Type B pancreatic cell (in vitro differentiated cells): Measurements from ENCODE around the gene PMPCA. TPM values are rescaled to one million over a fixed set of nuclear protein-coding genes. Genes with fewer than 3 reads are reported as not detected.

ENCODE experiments used
- DNase-seq: peaks from one replicate; pipeline ENCODE4 v3.0.0; 2021; ENCODE audit warnings: mixed read lengths; ENCODE audit not compliant: unreplicated experiment; ENCODE audit errors: extremely low spot score
- H3K27ac Mint-ChIP-seq: 2 replicates; pipeline ENCODE4 v1.8.0; 2021; ENCODE audit warnings: mild to moderate bottlenecking, mixed read lengths
- H3K27me3 Mint-ChIP-seq: 2 replicates; pipeline ENCODE4 v1.8.0; 2021; ENCODE audit warnings: mixed read lengths
- H3K36me3 Mint-ChIP-seq: 2 replicates; pipeline ENCODE4 v1.8.0; 2021; ENCODE audit warnings: mixed read lengths
- H3K4me1 Mint-ChIP-seq: one replicate; pipeline ENCODE4 v1.8.0; 2021; ENCODE audit warnings: mixed read lengths; ENCODE audit not compliant: unreplicated experiment
- H3K4me3 Mint-ChIP-seq: 2 replicates; pipeline ENCODE4 v1.8.0; 2021; ENCODE audit warnings: mild to moderate bottlenecking, mixed read lengths
- H3K9me3 Mint-ChIP-seq: 2 replicates; pipeline ENCODE4 v1.8.0; 2021; ENCODE audit warnings: mixed read lengths
- total RNA-seq: library from RNA; stranded (reverse); gene quantifications from 2 replicates; pipeline ENCODE4 v1.2.1, GENCODE V29; 2021; ENCODE audit warnings: low replicate concordance
- TF ChIP-seq, protein P1 (sequence below): fragments of 200-600 bp; sonication (generic); conservative IDR thresholded peaks from 2 replicates; pipeline ENCODE4 v1.5.0; 2021; ENCODE audit warnings: antibody characterized with exemption, mild to moderate bottlenecking

PMPCA gene
- total RNA-seq, 1 donor from 2014 or later: 68.1 TPM

DNA sequence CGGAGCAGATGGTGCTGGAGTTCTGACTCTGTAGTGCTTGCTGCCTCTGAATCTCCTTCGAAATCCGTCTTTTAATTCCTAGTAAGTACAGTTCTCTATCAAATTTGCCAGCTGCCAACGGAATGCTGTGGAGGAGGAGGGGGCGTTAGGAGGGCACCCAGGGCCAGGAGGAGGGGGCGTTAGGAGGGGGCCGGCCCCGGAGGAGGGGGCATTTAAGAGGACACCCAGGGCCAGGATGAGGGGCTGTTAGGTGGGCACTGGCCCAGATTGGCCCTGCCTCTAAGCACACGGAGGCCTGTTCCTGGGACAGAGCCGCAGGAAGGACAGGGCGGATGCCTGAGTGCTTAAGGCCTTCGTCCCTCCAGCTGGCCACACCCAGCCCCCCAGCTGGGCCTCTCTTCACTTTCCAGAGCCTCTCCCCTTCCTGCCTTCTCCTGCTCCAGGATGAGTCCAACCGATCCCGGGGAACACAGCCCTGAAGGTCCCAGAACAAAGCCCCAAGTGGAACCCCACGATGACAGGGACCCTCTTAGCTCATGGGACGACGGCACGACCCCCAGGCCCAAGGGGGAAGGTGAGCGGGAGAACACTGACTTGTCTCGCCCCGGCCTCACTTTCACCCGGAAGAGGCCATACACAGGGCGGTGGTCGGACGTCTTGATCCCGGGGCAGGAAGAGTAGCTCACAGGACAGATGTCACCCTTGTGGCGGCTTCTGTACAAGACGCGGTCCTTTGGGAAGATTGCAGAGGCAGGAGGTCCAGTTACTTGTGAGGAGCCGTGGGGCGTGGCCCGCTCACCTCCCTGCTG, 19.4 kb downstream of the PMPCA start:
- Mint-ChIP-seq H3K27ac (no peak overlapping the region), H3K4me1 (no peaks in the 10 kb centered on the region), H3K9me3 (no peaks in the 10 kb centered on the region), H3K27me3 (no peaks in the 10 kb centered on the region), H3K36me3 (peaks cover 8% of the 10 kb centered on the region), H3K4me3 (no peak overlapping the region)
- no peak for DNase-seq
- TF ChIP-seq, protein P1, sequence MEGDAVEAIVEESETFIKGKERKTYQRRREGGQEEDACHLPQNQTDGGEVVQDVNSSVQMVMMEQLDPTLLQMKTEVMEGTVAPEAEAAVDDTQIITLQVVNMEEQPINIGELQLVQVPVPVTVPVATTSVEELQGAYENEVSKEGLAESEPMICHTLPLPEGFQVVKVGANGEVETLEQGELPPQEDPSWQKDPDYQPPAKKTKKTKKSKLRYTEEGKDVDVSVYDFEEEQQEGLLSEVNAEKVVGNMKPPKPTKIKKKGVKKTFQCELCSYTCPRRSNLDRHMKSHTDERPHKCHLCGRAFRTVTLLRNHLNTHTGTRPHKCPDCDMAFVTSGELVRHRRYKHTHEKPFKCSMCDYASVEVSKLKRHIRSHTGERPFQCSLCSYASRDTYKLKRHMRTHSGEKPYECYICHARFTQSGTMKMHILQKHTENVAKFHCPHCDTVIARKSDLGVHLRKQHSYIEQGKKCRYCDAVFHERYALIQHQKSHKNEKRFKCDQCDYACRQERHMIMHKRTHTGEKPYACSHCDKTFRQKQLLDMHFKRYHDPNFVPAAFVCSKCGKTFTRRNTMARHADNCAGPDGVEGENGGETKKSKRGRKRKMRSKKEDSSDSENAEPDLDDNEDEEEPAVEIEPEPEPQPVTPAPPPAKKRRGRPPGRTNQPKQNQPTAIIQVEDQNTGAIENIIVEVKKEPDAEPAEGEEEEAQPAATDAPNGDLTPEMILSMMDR: no peak

DNA sequence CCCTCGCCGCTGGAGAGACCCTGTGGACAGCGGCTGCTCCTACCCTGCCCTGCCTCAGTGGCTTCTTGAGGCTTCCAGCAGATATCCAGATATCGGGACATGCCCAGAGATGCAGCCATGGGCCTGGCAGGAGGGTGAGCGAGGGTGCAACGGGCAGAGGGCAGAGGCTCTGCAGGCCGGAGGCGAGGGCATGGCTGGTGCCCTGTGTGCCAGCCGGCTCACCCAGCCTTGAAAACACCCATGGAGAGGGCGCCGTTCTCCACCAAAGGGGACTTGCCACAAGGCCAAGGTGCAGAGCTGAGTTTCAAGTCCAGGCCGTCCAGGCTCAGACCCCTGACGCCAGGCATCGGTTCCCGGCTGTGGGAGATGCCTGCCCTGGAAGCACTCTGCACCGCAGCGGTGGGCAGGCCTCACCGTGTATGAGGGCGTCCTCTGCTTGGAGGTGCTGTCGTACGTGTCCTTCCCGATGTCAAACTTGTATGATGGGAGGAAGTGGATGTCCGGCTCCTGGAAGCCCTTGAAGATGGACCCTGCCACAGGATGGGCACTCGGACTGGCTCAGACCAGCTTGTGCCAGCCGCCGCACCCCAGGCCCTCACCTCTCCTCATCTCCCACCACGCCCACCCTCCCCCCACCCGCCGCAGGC, 20.3 kb downstream of the PMPCA start:
- TF ChIP-seq, protein P1: no peak
- no peak overlapping the region for H3K27ac Mint-ChIP-seq
- no peak for DNase-seq
- peaks cover 8% of the 10 kb centered on the region for H3K36me3 Mint-ChIP-seq
- H3K9me3 Mint-ChIP-seq: no peaks in the 10 kb centered on the region
- no peak overlapping the region for H3K4me3 Mint-ChIP-seq
- no peaks in the 10 kb centered on the region for H3K27me3 Mint-ChIP-seq
- H3K4me1 Mint-ChIP-seq: no peaks in the 10 kb centered on the region

DNA sequence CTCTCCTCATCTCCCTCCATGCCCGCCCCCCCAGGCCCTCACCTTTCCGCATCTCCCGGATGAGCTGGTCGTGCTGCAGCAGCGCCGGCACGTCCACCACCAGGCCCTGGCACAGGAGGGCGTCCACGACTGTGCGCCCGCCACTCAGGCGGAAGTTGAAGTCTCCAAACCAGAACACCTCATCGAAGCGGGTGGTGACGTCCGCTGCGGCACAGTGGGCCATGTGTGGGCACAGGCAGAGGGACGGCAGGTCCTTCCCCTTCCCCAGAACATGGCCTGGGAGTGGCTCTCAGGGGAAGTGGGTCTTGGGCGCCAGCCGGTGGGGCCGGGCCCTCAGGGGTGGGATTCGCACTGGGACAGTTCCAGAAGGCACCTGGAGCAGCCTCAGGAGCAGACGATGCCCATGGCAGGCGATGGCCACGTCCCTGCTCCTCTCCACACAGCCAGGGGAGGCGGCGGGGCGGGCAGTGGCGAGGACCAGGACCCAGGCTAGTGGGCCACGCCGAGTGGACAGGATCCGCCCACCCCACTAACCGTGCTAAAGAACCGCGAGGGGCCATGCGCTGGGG, 21.4 kb downstream of the PMPCA start:
- Mint-ChIP-seq H3K4me1 (peaks cover 6% of the 10 kb centered on the region), H3K36me3 (peaks cover 5% of the 10 kb centered on the region), H3K9me3 (no peaks in the 10 kb centered on the region), H3K27me3 (no peaks in the 10 kb centered on the region), H3K27ac (no peak overlapping the region), H3K4me3 (no peak overlapping the region)
- no peak for DNase-seq
- TF ChIP-seq, protein P1: no peak

DNA sequence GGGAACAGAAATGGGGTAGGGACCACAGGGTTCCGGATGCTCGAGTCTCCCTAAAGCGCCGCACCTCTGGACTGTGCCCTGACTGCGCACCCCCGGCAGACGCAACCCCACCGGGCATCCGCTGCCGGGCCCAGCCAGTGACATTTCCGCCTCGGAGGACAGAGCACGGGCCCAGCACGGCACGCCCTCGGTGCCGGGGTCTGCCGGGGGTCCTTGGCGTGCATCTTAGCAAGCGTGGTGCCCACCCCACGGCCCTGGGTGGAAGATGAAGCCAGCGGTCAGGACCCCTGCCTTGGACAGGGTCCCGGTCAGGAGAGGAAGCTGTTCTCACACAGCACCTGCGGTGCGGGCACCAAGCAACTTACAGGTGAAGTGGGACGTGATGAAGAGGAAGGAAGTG, 22.1 kb downstream of the PMPCA start:
- Mint-ChIP-seq H3K27me3 (no peaks in the 10 kb centered on the region), H3K9me3 (no peaks in the 10 kb centered on the region), H3K36me3 (peaks cover 3% of the 10 kb centered on the region), H3K4me3 (no peak overlapping the region), H3K4me1 (peaks cover 13% of the 10 kb centered on the region), H3K27ac (no peak overlapping the region)
- TF ChIP-seq, protein P1: no peak
- DNase-seq: peak; percentile 68

DNA sequence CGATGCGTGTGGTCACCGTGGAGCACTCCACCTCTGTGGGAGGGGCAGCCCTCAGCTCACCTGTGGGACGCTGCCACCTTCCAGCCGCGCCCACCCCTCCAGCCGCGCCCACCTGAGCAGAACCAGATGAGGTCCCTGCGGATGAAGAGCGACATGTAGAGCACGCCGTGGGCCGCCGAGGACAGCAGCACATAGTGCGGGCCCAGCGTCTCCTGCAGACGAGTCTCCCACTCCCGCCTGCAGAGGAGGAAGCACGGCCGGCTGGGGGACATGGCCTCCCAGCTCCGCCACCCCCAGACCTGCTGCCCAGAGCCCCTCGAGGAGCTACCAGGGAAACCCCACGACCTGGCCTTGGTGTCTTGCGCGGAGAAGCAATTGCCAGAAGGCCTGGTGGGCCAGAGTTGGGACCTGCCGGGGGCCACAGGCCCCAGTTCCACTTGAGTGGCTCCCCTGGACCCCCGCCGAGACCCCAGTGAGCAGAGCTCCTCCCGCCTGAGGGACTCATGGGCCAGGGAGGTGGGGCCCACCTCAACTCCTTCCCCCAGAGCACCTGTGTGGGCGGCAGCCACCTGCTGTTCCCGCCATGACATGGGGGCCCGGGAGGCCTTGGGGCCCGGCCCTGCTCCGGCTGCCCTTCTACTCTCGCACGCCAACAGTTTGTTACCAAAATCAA, 22.7 kb downstream of the PMPCA start:
- Mint-ChIP-seq H3K4me3 (no peak overlapping the region), H3K36me3 (peaks cover 3% of the 10 kb centered on the region), H3K27ac (no peak overlapping the region), H3K27me3 (no peaks in the 10 kb centered on the region), H3K4me1 (peaks cover 17% of the 10 kb centered on the region), H3K9me3 (no peaks in the 10 kb centered on the region)
- peak; percentile 63 for DNase-seq
- TF ChIP-seq, protein P1: no peak
